NCI-H128 (cell line): Measurements from ENCODE around the gene FOXL1.

Experiments
- DNase-seq: peaks from one replicate; lab custom pipeline; 2025; ENCODE audit not compliant: unreplicated experiment; lab: John Stamatoyannopoulos, UW

The FOXL1 gene

DNA sequence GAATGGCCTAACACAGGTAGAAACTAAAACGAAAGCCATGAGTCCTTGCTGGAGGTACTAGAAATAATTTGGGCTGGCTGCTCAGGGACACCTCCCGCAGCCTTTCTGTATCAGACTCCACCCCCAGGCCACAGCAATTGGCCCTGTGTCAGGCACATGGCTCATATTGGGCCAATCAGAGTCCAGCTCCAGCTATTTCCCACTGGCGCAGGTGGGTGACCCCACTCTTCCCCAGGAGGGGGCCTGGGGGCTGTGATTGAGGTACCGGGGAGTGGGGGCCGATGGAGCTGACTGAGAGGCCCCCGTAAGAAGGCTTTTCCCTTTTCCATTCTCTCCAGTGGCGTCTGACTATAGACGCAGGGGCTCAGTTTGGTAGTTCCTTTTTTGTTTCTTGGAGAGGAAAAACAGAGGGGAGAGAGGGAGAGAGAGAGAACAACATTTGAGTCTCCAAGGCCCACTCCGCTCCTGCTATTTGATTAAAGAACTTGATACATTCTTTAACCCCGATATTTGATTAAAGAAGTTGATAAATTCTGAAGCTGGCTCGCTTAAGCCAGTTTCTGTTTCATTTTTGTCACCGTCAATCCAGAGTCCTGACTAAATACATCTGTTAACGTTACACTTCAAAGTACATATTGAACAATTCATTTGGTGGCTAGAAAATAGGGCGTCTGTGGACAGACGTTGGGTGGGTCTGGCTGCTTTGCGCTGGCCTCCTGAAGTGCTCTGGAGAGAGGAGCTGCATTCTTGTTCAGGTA, 26.3 kb downstream of the FOXL1 start:
- DNase-seq = no peak

DNA sequence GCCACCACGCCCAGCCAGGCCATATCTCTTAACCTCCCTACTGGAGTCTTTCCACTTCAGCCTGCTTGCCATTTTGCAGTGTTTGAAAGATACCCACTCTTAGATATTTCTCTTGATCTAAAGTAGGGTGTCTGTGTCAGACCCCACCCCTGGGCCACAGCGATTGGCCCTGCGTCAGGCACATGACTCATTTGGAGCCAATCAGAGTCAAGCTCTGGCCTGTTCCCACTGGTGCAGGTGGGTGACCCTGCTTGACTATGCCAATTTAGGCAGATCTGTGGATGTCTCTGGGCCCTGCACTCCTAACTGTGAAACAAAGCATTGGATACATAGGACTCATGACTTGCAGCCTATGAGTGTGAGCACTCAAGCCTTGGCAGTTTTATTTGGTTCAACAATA, 27.6 kb downstream of the FOXL1 start:
- DNase-seq = no peak

DNA sequence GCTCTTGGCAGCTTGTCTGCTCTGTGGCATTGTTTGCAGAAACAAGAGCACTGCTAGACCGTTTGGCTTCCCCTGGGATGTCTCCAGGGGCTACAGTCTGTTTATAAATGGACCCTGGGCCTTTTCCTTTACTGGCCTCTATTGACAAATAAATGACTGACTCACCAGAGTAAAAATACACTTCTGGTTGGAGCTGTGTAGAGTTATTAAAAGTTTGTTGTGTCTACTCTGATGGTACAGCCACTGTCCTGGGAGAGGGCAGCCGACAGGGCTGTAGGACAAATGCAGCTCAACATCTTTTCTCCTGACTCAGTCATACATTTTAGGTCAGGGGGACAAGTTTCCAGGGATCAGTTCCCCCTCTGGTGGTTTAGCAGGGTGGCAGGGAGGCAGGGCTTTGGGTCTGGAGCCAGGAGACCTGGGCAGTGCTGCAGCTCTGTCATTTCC, 30.0 kb downstream of the FOXL1 start:
- DNase-seq = no peak

- DNase-seq = no peak
These were observed 30.8 kb downstream of the FOXL1 start for GRCh38 chr16:86609115-86609514.

GRCh38 chr16:86609661-86610060, 31.3 kb downstream of the FOXL1 start:
- DNase-seq = no peak

GRCh38 chr16:86610779-86611524, 32.6 kb downstream of the FOXL1 start:
- DNase-seq = no peak

- DNase-seq = no peak
These were observed 33.1 kb downstream of the FOXL1 start for GRCh38 chr16:86611525-86611855.

GRCh38 chr16:86611941-86612340, 33.6 kb downstream of the FOXL1 start:
- DNase-seq = no peak

- DNase-seq = no peak
These were observed 36.4 kb downstream of the FOXL1 start for GRCh38 chr16:86614699-86615098.

DNA sequence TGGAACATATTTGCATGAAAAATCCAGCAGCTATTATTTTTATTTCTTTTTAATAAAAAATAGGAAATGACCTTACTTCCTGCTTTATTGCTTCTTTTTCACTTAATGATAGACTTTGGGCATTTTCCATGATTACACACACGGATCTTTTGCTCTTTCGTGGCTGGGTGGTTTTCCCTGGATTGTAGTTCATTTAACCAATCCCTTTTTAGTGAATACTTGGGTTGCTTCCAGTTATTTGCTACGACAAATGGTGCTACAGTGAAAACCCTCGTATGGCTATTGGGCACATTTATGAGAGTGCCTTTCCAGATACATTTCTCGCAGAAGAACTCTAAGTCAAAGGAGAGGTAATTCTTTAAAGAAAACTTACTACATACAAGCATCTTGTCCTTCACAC, 38.6 kb downstream of the FOXL1 start:
- no peak for DNase-seq

DNA sequence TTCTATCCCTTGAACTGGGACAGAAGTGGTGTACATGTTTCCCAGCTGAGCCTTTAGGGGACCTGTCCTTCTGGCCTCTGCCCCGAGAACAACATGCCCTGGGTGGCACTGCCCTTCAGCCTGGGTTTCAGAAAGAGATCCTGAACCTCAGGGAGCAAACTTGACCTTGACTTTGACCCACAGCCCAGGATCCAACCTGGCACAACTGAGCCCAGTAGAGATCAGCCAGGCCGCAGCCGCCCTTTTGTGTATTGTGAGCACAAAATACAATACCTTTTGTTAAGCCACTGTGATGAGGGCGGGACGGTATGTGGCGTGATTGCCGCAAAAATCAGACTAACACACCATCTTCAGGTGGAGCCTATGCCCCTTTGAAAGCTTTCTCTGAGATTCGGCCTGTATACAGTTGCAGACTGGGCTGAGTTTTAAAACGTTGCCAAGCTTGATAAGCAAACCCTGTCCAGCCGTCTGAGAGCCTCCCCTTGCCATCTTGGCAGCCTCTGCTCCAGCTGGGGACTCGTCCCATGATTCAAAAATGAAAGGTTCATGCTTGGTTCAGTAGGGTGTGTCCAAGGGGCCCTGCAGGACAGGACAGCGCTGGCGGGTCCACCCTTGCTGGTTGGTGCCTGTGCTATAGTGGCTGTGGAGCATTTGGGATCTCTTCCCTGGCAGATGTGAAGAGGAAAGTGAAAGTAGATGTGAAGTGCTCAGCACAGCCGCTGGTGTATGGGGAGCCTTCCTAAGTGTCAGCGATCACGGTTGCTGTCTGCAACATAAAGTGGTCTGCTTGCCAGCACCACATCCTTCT, 40.3 kb downstream of the FOXL1 start:
- DNase-seq = no peak

DNA sequence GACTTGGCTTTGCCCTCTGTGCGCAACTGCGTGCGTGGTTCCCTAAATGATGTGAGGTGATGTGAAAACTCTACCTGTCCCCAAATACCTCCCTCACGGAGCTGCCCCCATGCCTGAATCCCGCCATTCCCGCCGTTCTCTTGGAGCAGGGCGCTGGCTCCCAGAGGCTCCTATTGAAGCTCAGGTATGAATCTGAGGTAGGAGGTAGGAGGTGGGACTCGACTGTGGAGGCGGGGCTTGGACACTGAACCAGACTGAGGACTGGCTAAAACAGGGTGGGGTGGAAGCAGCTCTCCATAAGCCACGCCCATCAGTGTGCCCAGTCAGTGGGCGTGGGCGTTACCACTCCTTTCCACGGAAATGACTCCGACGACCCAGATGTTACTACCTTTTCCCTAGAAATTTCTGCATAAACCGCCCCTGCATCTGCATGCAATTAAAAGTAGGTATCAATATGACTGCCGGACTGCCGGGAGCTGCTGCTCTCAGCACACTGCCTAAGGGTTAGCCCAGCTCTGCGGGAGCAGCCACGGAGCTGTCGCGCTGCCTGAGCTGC, 41.0 kb downstream of the FOXL1 start:
- DNase-seq = no peak

DNA sequence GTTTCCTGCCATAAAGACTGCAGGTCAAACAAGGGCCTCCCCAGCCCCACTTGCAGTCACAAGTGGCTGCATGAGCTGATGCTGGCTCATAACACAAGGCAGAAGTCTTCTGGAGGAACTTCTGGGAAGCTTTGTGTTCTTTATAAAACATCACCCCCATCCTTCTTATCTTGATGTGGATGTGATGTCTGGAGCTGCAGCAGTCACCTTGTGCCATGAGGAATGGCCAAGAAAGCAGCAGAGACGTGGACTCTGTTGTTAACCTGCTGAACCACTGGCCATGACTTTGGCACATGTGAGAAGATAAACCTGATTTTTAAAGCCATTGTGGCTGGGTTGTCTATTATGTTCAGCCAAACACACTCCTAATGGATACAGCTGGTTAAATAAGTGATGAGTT, 41.8 kb downstream of the FOXL1 start:
- no peak for DNase-seq

DNA sequence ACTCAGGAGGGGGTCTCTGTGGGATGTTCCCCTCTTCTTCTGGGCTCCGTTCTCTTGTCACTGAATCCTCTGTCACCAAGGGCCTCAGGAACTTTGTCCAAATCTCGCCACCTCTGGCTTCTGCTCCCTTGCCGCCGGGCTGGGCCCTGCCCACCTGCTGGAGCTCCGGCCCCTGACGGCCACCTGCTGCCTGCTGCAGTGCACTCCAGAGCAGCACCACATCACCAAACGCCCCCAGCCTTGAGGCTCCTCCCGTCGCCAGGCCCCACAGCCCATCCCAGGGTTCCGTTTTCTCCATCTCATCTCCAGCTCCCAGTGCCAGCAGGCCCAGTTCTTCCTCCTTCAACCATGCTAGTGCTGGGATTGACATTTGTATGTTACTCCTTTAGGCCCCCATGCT, 43.6 kb downstream of the FOXL1 start:
- no peak for DNase-seq

DNA sequence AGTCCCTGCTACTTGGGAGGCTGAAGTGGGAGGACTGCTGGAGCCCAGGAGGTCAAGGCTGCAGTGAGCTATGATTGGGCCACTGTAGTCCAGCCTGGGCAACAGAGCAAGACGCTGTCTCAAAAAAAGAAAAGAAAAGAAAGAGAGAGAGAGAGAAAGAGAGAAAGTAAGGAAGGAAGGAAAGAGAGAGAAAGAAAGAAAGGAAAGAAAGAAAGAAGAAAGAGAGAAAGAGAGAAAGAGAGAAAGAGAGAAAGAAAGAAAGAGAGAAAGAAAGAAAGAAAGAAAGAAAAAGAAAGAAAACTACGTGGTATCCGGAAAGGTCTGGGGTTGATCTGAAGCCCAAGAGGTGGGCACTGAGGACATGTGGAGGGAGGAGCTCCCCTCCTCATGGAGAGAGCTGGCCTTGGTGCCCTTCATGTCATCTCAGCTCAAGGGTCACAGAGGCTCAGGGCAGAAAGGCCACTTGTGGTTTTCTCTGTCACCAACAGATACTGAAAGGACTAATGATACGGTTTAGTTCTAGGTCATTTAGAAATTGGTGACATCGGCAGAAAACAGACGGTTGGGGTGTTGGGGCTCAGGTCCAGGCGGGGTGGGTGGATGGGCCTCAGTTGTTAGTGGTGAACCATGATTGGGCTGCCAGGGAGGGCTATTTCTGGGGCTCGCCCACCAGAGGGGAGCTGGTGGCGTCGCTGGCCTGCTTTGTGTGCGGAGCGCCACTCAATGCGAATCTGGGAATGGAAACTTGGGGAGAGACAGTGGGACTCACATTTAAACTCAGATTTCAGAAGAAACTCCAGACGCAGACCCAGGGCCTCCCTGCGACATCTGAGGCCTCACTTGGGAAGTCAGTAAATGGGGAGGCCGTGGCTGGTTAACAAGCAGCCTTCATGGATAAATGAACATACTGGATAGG, 44.6 kb downstream of the FOXL1 start:
- DNase-seq = no peak

DNA sequence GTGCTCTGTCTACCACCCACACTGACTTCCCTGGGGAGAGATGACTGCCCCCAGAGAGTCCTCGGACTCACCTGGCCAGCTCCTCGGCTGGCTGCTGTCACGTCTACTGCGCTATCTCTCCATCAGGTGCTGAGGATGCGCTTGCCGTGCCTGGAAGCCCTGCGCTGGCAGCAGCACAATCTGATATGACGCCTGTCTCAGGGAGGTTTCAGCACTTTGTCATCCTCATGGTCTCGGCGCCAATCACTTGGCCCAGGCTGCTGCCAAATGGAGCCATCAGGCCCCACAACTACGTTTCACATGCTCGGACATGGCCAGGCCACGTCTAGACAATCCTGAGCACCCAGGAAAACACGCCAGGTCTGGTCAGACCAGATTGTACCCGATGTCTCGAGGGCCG, 46.7 kb downstream of the FOXL1 start:
- DNase-seq = no peak

DNA sequence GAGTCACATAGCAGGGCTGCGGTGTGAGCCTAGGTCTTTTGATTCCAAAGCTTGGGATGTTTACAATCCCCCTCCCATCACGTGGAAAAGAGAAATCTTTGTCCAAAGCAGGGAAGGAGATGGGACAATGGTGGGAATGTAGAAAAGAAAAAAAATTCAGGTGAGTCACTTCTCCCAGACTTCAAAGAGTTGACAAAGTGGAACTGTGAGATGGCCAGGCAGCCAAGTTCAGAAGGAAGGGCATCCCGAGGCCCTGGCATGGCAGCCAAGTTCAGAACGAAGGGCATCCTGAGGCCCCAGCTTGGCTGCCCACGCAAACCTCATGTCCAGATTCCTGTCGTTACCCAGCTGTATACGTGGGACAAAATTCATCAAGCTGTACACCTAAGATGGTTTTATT, 47.5 kb downstream of the FOXL1 start:
- no peak for DNase-seq

GRCh38 chr16:86626284-86626683, 47.9 kb downstream of the FOXL1 start:
- DNase-seq = no peak

GRCh38 chr16:86626966-86627365, 48.6 kb downstream of the FOXL1 start:
- DNase-seq = no peak

GRCh38 chr16:86628614-86629013, 50.3 kb downstream of the FOXL1 start:
- DNase-seq = no peak

DNA sequence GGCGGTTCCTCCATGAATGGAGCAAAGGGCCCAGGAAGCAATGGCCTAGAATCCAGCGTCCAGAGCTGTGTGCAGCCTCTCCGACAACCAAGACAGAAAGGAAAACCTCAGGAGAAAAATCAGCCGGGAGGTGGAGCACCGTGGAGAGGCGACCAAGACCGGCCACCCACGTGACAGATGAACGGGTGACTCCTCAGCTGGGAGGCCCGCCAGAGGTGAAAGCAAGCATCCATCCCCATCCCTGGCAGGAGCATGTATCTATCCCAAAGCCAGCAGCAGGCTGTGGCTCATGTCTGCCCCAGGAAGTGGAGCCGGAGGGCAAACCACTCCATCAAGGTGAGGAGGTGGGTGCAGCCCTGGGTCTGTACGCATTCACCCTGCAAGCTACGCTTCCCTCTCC, 52.1 kb downstream of the FOXL1 start:
- DNase-seq = no peak
